Peyer's patch (tissue), 4 donors: ENCODE measurements around the gene SUMO4.

Experiments used
- CTCF ChIP-seq, 6 experiments: fragments of 450-650 bp in 4 of 6; fragments of 200-600 bp in 2 of 6; sonication (generic) in 1 of 6; IDR thresholded peaks; one replicate each; pipeline ENCODE4 v1.5.1; 2017 to 2019; ENCODE audit warnings: antibody characterized with exemption in 6 of 6, mild to moderate bottlenecking in 3 of 6, moderate library complexity in 1 of 6
- POLR2A ChIP-seq, 2 donors: fragments of 450-650 bp; IDR thresholded peaks; one replicate each; pipeline ENCODE4 v1.5.1; 2017; ENCODE audit warnings: antibody characterized with exemption in 2 of 2, mild to moderate bottlenecking in 2 of 2, moderate library complexity in 2 of 2

DNA sequence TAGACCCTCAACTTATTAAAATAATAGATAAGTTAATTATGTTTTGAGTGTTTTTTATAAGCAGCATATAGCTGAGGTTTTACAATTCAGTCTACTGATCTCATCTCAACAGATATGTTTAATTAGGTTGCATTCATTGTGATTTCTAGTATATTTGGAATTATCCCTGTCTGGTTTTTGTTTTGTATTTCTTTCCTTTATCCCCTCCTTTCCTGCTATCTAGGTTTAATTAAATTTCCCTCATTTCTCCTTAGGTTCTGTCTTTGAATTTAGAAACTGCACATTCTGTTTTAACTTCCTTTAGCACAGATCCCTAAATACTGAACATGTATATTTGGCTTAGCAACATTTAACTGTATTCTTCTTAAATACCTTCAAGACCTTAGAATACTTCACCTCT lies 4.9 kb upstream of the SUMO4 start:
- TF ChIP-seq CTCF (IDR thresholded peaks at IDR 0.05) (no peak), POLR2A (IDR thresholded peaks at IDR 0.05) (no peak)
